OCI-LY1 (cell line): ENCODE measurements around the gene ATG7.

Experiments used
- H2AFZ ChIP-seq: fragments of 200-600 bp; sonication (generic), shearing (Covaris generic); 2 replicates; pipeline ENCODE4 v1.6.0; 2014; ENCODE audit warnings: antibody characterized with exemption, mild to moderate bottlenecking, low read length
- H3F3A ChIP-seq: fragments of 200-600 bp; sonication (generic), shearing (Covaris generic); 2 replicates; pipeline ENCODE4 v1.6.0; 2014; ENCODE audit warnings: mild to moderate bottlenecking, antibody characterized with exemption, low read length, moderate library complexity; ENCODE audit not compliant: insufficient read depth
- H3K27ac ChIP-seq: fragments of 200-600 bp; sonication (generic); 2 replicates; pipeline ENCODE4 v1.5.1; 2014; ENCODE audit warnings: low read length, mixed run types, mild to moderate bottlenecking, low read depth; ENCODE audit not compliant: poor library complexity, severe bottlenecking
- H3K27me3 ChIP-seq: fragments of 200-600 bp; sonication (generic); 2 replicates; pipeline ENCODE4 v1.6.0; 2014; ENCODE audit warnings: antibody characterized with exemption, mild to moderate bottlenecking, low read length, moderate library complexity; ENCODE audit not compliant: insufficient read depth
- H3K36me3 ChIP-seq: fragments of 200-600 bp; sonication (generic); 2 replicates; pipeline ENCODE4 v1.6.1; 2014; ENCODE audit warnings: mild to moderate bottlenecking, antibody characterized with exemption, low read length, moderate library complexity, mixed read lengths; ENCODE audit not compliant: insufficient read depth
- H3K4me1 ChIP-seq: fragments of 200-600 bp; sonication (generic); 2 replicates; pipeline ENCODE4 v1.5.1; 2014; ENCODE audit warnings: mild to moderate bottlenecking, low read length, moderate library complexity; ENCODE audit not compliant: insufficient read depth, severe bottlenecking
- H3K4me2 ChIP-seq: fragments of 200-600 bp; sonication (generic), shearing (Covaris generic); 2 replicates; pipeline ENCODE4 v1.6.1; 2014; ENCODE audit warnings: low read length
- H3K4me3 ChIP-seq: fragments of 200-600 bp; sonication (generic); 2 replicates; pipeline ENCODE4 v1.5.1; 2014; ENCODE audit warnings: low read length, low read depth, mild to moderate bottlenecking, mixed read lengths; ENCODE audit not compliant: poor library complexity, severe bottlenecking
- H3K79me2 ChIP-seq: fragments of 200-600 bp; shearing (Covaris generic); 2 replicates; pipeline ENCODE4 v1.6.1; 2016; ENCODE audit warnings: mixed run types, low read length, mixed read lengths; ENCODE audit not compliant: insufficient read depth
- H3K9ac ChIP-seq: fragments of 200-600 bp; sonication (generic), shearing (Covaris generic); 2 replicates; pipeline ENCODE4 v1.6.1; 2014; ENCODE audit warnings: mild to moderate bottlenecking, low read length, mixed read lengths
- H3K9me2 ChIP-seq: fragments of 200-600 bp; sonication (generic), shearing (Covaris generic); 2 replicates; pipeline ENCODE4 v1.6.1; 2014; ENCODE audit warnings: low read depth, mild to moderate bottlenecking, low read length, mixed read lengths
- H3K9me3 ChIP-seq: fragments of 200-600 bp; shearing (Covaris generic); 2 replicates; pipeline ENCODE4 v1.6.1; 2014; ENCODE audit warnings: low read length, mixed read lengths
- H4K20me1 ChIP-seq: fragments of 200-600 bp; sonication (generic), shearing (Covaris generic); 2 replicates; pipeline ENCODE4 v1.6.0; 2016; ENCODE audit warnings: mild to moderate bottlenecking, low read length; ENCODE audit not compliant: insufficient read depth
- CTCF ChIP-seq: fragments of 200-600 bp; sonication (generic), shearing (Covaris generic); IDR thresholded peaks from 2 replicates; pipeline ENCODE4 v1.5.1; 2017; ENCODE audit warnings: mild to moderate bottlenecking, antibody characterized with exemption, low read length, moderate library complexity, mixed read lengths
- EZH2 ChIP-seq: fragments of 200-600 bp; sonication (generic), shearing (Covaris generic); IDR thresholded peaks from 2 replicates; pipeline ENCODE4 v1.8.0; 2017; ENCODE audit warnings: borderline replicate concordance, mixed run types, mild to moderate bottlenecking, antibody characterized with exemption, low read length, moderate library complexity, mixed read lengths

Gene ATG7

DNA sequence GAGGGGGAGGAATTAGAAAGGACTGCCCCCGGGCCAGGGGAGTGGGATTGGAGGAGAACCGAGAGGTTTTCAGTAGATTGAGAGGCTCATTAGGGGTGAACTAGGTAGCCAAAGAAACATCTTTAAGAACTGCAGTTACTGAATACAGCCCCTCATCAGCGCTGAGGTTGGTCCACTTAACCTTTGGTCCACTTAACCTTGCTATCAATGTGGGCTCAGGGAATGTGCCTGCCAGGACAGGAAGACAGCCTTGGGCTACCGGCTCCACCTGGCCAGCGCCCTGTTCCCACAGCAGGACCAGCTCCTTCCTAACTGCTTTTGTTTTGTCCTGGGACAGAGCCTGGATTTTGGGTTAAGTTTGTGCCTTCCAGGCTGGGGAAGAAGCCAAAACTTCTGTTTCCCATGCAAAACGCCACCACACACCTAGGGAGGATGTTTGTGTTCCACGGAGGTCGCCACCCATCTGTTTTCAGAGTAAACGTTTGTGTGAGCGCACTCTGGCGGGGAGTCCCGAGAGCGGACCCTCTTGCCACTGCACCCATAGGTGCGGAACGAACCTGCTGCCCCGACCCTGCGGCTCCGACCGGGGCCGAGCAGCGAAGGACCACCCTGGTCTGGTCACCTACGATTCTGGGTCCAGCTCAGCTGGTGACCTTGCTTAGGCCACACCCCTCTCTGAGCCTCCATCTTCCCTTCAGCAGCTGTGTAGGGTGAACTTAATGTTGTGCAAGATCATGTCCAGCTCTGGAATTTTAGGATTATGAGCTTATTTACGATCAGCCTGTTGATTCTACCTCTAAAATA is 264.1 kb downstream of the ATG7 start:
- Histone ChIP-seq H3K4me3 (no peak overlapping the region), H3K79me2 (no peaks in the 10 kb centered on the region), H3K4me2 (no peak overlapping the region), H3F3A (no peaks in the 10 kb centered on the region), H3K36me3 (no peaks in the 10 kb centered on the region), H4K20me1 (no peaks in the 10 kb centered on the region), H3K4me1 (no peaks in the 10 kb centered on the region), H2AFZ (no peak overlapping the region), H3K27me3 (no peaks in the 10 kb centered on the region), H3K27ac (no peak overlapping the region), H3K9ac (no peak overlapping the region), H3K9me3 (no peaks in the 10 kb centered on the region), H3K9me2 (no peaks in the 10 kb centered on the region)
- TF ChIP-seq EZH2 (no peak), CTCF (no peak)

GRCh38 chr3:11536936-11537612 is 264.9 kb downstream of the ATG7 start:
- no peak for TF ChIP-seq EZH2
- no peak for TF ChIP-seq CTCF
- no peak overlapping the region for H2AFZ ChIP-seq
- no peak overlapping the region for H3K27ac ChIP-seq
- no peaks in the 10 kb centered on the region for H3K27me3 ChIP-seq
- H3K36me3 ChIP-seq, result no peaks in the 10 kb centered on the region
- H3K79me2 ChIP-seq, result no peaks in the 10 kb centered on the region
- H3F3A ChIP-seq, result no peaks in the 10 kb centered on the region
- no peaks in the 10 kb centered on the region for H3K9me3 ChIP-seq
- H3K9ac ChIP-seq, result no peak overlapping the region
- no peaks in the 10 kb centered on the region for H3K4me1 ChIP-seq
- H3K4me3 ChIP-seq, result no peak overlapping the region
- H3K9me2 ChIP-seq, result no peaks in the 10 kb centered on the region
- H4K20me1 ChIP-seq, result no peaks in the 10 kb centered on the region
- H3K4me2 ChIP-seq, result no peak overlapping the region

GRCh38 chr3:11538581-11538980 is 266.4 kb downstream of the ATG7 start:
- Histone ChIP-seq H3K27ac (no peak overlapping the region), H3K9me3 (no peaks in the 10 kb centered on the region), H3K36me3 (no peaks in the 10 kb centered on the region), H2AFZ (no peak overlapping the region), H3K4me2 (no peak overlapping the region), H3K4me1 (no peaks in the 10 kb centered on the region), H3K9ac (no peak overlapping the region), H3F3A (no peaks in the 10 kb centered on the region), H3K27me3 (no peaks in the 10 kb centered on the region), H4K20me1 (no peaks in the 10 kb centered on the region), H3K4me3 (no peak overlapping the region), H3K9me2 (no peaks in the 10 kb centered on the region), H3K79me2 (no peaks in the 10 kb centered on the region)
- no peak for TF ChIP-seq EZH2
- TF ChIP-seq CTCF, result no peak
